Measurements from ENCODE around the gene CCDC144A.
"Not testable (repeated sequence)": the region's sequence is repeated elsewhere in the genome, so short reads cannot be mapped to it uniquely, and the experiment has no call there.

- not testable (repeated sequence) for TF ChIP-seq CTCF (IDR thresholded peaks at IDR 0.05 in 2 of 3, conservative IDR thresholded peaks at IDR 0.05 in 1 of 3; ENCODE audit: borderline replicate concordance in 1 of 3, insufficient read depth in 1 of 3, low read depth in 2 of 3, low read length in 2 of 3); EZH2 (IDR thresholded peaks at IDR 0.05)
Observed at GRCh38 chr17:16794215-16794614, 104.2 kb downstream of the CCDC144A start.

All from HCT116 (cell line).